ENCODE measurements around the gene TPM3.

GRCh38 chr1:154222518-154222917, 30.6 kb upstream of the TPM3 start:
- TF ChIP-seq POLR2A (IDR thresholded peaks at IDR 0.05; ENCODE audit: low read depth, low read length) (no peak), PAX5 (IDR thresholded peaks at IDR 0.05; ENCODE audit: insufficient read depth, low read length, severe bottlenecking) (no peak), TAF1 (IDR thresholded peaks at IDR 0.05; ENCODE audit: low read depth, low read length) (no peak)
